Measurements from ENCODE around the gene MOB1B. TPM values are rescaled to one million over a fixed set of nuclear protein-coding genes. Genes with fewer than 3 reads are reported as not detected.
"Not testable (repeated sequence)": the region's sequence is repeated elsewhere in the genome, so short reads cannot be mapped to it uniquely, and the experiment has no call there.

The MOB1B gene
- polyA plus RNA-seq, 1 experiment: 5.6 TPM

GRCh38 chr4:70885174-70885573, 17.0 kb upstream of the MOB1B start:
- ChIA-PET POLR2A (no interaction called here), CTCF (no interaction called here)
- TF ChIP-seq, protein P1, sequence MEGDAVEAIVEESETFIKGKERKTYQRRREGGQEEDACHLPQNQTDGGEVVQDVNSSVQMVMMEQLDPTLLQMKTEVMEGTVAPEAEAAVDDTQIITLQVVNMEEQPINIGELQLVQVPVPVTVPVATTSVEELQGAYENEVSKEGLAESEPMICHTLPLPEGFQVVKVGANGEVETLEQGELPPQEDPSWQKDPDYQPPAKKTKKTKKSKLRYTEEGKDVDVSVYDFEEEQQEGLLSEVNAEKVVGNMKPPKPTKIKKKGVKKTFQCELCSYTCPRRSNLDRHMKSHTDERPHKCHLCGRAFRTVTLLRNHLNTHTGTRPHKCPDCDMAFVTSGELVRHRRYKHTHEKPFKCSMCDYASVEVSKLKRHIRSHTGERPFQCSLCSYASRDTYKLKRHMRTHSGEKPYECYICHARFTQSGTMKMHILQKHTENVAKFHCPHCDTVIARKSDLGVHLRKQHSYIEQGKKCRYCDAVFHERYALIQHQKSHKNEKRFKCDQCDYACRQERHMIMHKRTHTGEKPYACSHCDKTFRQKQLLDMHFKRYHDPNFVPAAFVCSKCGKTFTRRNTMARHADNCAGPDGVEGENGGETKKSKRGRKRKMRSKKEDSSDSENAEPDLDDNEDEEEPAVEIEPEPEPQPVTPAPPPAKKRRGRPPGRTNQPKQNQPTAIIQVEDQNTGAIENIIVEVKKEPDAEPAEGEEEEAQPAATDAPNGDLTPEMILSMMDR (IDR thresholded peaks at IDR 0.05; ENCODE audit: insufficient read depth, low read depth, low read length): no peak
- H3K27me3 ChIP-seq (ENCODE audit: control insufficient read depth, insufficient read depth, low read length): no peaks in the 10 kb centered on the region
- H3K36me3 ChIP-seq (ENCODE audit: control insufficient read depth, insufficient read depth, low read length): no peaks in the 10 kb centered on the region
- no peak for DNase-seq (ENCODE audit: low read depth)
- no peak overlapping the region for H3K4me3 ChIP-seq (ENCODE audit: low read depth, low read length)

DNA sequence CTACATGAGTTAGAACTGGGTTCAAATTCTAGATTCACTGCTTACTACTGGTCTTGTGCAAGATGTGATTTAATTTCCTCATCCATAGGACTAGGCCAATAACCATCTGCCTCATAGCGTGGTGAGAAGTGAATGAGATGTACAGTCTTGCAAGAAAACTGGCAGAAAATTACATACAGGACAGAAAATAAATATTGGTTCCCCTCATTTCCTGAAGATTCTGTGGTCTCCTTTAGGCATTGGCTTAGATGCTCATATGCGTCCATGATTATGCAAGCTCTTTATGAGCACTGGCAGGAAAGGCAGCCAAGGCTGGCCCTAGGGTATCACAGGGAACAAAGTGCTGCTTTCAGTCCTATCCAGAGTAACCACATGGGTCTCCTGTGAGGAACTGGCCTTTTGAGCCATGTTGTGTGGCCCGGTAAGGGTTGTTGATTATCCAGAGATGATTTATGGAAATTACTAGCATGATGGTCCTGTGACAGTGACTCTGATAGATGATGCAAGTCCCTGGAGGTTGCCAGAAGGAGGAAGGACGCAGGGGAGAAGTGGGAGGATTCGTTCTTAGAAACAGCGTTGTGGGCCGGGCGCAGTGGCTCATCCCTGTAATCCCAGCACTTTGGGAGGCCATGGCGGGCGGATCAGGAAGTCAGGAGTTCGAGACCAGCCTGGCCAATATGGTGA, 9.9 kb upstream of the MOB1B start:
- ChIA-PET POLR2A (no interaction called here), CTCF (interaction anchor here (1.3 kb wide), 1 partner anchor 86 kb away, joined by 4 read pairs; no protein-coding TSS in a partner anchor)
- TF ChIP-seq, protein P1 (IDR thresholded peaks at IDR 0.05; ENCODE audit: insufficient read depth, low read depth, low read length): no peak
- no peak overlapping the region for H3K4me3 ChIP-seq (ENCODE audit: low read depth, low read length)
- no peaks in the 10 kb centered on the region for H3K27me3 ChIP-seq (ENCODE audit: control insufficient read depth, insufficient read depth, low read length)
- DNase-seq (ENCODE audit: low read depth): no peak
- no peaks in the 10 kb centered on the region for H3K36me3 ChIP-seq (ENCODE audit: control insufficient read depth, insufficient read depth, low read length)

GRCh38 chr4:70893790-70894189, 8.4 kb upstream of the MOB1B start:
- no peak overlapping the region for H3K4me3 ChIP-seq (ENCODE audit: low read depth, low read length)
- no peaks in the 10 kb centered on the region for H3K27me3 ChIP-seq (ENCODE audit: control insufficient read depth, insufficient read depth, low read length)
- CTCF ChIA-PET: no interaction called here
- POLR2A ChIA-PET: no interaction called here
- DNase-seq (ENCODE audit: low read depth): no peak
- no peaks in the 10 kb centered on the region for H3K36me3 ChIP-seq (ENCODE audit: control insufficient read depth, insufficient read depth, low read length)
- TF ChIP-seq, protein P1 (IDR thresholded peaks at IDR 0.05; ENCODE audit: insufficient read depth, low read depth, low read length): no peak

DNA sequence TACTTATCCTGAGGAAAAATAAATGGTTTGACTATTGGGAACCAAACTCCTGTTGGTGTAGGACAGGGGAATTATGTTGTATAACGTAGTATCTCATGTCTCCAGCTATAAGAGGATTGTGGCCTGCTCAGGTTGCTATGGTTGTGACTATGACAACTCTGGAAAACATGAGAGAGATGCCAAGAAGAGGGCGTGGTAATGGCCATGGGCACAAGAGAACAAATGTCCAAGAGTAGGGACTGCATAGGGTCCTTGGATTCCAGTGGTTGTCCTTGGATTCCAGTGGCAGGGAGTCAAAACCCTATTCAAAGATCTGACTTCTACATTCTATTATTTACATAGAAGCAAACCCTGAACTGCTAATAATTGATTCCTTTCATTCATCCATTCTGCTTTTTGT, 6.8 kb upstream of the MOB1B start:
- no peaks in the 10 kb centered on the region for H3K27me3 ChIP-seq (ENCODE audit: control insufficient read depth, insufficient read depth, low read length)
- H3K36me3 ChIP-seq (ENCODE audit: control insufficient read depth, insufficient read depth, low read length): no peaks in the 10 kb centered on the region
- H3K4me3 ChIP-seq (ENCODE audit: low read depth, low read length): no peak overlapping the region
- ChIA-PET CTCF (no interaction called here), POLR2A (no interaction called here)
- TF ChIP-seq, protein P1 (IDR thresholded peaks at IDR 0.05; ENCODE audit: insufficient read depth, low read depth, low read length): no peak
- DNase-seq (ENCODE audit: low read depth): no peak

- no peak for DNase-seq (ENCODE audit: low read depth)
- no peaks in the 10 kb centered on the region for H3K27me3 ChIP-seq (ENCODE audit: control insufficient read depth, insufficient read depth, low read length)
- TF ChIP-seq, protein P1 (IDR thresholded peaks at IDR 0.05; ENCODE audit: insufficient read depth, low read depth, low read length): no peak
- CTCF ChIA-PET: no interaction called here
- POLR2A ChIA-PET: no interaction called here
- no peaks in the 10 kb centered on the region for H3K36me3 ChIP-seq (ENCODE audit: control insufficient read depth, insufficient read depth, low read length)
- H3K4me3 ChIP-seq (ENCODE audit: low read depth, low read length): no peak overlapping the region
Measured at GRCh38 chr4:70895811-70896491, 6.2 kb upstream of the MOB1B start.

DNA sequence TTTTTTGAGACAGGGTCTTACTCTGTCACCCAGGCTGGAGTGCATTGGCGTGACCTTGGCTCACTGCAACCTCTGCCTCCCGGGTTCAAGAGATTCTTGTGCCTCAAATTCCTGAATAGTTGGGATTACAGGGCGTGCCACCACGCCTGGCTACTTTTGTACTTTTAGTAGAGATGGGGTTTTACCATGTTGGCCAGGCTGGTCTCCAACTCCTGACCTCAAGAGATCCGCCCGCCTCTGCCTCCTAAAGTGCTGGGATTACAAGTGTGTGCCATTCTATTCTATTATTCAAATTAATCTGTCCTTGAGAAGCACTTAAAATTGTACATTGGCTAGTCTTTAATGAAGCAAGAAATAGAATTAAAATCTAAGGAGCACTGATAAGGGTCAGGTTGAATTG, 3.6 kb upstream of the MOB1B start:
- H3K4me3 ChIP-seq (ENCODE audit: low read depth, low read length); DNase-seq (ENCODE audit: low read depth); POLR2A ChIA-PET; H3K36me3 ChIP-seq (ENCODE audit: control insufficient read depth, insufficient read depth, low read length); H3K27me3 ChIP-seq (ENCODE audit: control insufficient read depth, insufficient read depth, low read length); CTCF ChIA-PET: not testable (repeated sequence)

Data from BJ (cell line).